GM12801 (cell line): ENCODE measurements around the gene FAM110D.

Source experiments
- TF ChIP-seq, protein P1 (sequence below): IDR thresholded peaks from one replicate; pipeline ENCODE4 v1.5.1; 2011; ENCODE audit warnings: control low read depth; ENCODE audit not compliant: insufficient read length; ENCODE audit errors: extremely low read depth

The FAM110D gene

DNA sequence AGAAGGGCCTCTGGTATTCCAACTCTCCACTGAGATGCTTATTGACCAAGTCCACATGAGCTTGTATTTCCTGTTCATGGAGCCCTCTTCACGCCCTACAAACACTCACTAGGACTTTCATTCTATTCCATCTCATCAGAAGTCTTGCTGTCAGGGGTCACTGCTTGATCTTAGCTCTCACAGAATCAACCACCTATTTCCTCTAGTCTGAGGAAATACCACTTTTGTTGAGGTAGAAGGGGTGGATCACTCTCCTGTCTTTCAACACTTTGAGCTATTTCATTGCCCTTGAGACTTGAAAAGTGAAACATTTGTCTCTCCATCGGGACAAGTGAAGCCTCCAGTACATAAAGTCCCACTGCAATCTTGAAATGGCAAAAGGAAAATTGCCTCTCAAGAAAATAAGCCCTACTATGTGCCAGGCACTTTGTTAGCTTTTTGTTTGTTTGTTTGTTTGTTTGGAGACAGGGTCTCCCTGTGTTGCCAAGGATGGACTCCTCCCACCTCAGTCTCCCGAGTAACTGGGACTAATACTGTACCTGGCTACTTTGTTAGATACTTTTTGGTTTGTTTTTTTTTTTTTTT, 19.8 kb upstream of the FAM110D start:
- TF ChIP-seq, protein P1, sequence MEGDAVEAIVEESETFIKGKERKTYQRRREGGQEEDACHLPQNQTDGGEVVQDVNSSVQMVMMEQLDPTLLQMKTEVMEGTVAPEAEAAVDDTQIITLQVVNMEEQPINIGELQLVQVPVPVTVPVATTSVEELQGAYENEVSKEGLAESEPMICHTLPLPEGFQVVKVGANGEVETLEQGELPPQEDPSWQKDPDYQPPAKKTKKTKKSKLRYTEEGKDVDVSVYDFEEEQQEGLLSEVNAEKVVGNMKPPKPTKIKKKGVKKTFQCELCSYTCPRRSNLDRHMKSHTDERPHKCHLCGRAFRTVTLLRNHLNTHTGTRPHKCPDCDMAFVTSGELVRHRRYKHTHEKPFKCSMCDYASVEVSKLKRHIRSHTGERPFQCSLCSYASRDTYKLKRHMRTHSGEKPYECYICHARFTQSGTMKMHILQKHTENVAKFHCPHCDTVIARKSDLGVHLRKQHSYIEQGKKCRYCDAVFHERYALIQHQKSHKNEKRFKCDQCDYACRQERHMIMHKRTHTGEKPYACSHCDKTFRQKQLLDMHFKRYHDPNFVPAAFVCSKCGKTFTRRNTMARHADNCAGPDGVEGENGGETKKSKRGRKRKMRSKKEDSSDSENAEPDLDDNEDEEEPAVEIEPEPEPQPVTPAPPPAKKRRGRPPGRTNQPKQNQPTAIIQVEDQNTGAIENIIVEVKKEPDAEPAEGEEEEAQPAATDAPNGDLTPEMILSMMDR, result no peak

DNA sequence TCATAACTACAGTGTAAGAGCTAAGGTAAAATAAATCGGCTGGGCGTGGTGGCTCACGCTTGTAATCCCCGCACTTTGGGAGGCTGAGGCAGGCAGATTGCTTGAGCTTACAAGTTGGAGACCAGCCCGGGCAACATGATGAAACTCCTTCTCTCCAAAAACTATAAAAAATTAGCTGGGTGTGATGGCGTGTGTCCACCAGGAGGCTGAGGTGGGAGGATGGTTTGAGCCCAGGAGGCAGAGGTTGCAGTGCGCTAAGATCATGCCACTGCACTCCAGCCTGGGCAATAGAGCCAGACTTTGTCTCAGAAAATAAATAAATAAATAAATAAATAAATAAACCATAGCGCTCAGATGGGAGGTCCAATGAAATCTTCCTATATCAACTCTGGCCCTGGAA, 16.7 kb upstream of the FAM110D start:
- TF ChIP-seq, protein P1, result no peak

DNA sequence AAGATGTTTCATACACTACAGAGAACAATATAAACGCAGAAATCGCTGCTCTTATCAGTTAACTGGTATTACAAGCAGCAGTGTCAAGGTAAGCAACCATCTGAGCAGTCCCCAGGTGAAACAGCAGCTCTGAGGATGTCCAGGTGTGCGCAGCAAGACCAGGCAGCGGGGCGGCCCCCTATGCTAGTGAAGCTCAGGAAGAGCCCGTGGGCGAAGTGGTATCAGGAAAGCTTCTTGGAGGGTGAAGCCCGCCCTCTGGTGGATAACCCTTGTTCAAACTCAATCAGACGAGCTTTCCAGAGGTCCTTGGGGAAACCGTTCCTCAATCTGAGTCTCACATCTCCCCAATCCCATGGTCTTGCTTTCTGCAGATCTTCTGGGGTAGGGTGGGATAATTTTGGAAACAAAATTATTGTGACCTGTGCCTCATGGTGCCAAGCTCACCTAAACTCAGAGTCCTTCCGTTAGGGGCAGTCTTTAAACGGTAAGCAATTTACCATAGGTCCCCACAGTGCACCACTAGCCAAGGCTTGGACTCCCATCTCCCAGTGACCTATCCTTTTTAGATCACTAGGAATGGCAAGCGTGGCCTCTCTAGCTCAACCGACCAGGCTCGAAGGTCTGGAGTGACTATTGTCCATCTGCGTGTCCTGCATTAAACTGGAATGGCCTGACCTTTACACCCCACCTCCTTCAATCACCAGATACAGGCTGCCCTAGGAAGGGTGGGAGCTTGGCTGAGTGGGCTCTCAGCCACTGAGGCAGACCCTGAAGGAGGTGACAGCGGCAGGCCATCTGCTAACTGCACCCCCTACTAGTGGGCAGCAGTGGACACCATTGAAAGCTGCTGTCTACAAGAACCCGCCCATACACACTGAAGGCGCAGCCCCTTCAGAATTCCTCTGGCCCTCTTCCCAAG, 13.6 kb upstream of the FAM110D start:
- TF ChIP-seq, protein P1, result no peak

DNA sequence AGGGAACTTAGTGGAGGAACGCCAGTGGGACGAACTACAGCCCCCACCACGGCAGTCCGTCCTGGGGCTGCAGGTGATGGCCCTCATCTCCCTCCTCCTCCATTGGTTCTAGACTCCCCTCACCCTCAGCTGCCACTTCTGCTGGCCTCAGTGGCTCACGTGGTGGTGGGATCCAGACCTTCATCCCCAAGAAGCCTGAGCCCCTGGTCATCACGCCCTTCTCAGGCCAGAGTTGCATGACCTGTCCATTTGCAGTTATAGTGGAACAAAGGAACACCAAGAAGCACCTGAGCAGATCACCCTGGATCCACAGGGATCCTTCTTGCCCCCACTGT, 13.0 kb upstream of the FAM110D start:
- TF ChIP-seq, protein P1, result no peak

DNA sequence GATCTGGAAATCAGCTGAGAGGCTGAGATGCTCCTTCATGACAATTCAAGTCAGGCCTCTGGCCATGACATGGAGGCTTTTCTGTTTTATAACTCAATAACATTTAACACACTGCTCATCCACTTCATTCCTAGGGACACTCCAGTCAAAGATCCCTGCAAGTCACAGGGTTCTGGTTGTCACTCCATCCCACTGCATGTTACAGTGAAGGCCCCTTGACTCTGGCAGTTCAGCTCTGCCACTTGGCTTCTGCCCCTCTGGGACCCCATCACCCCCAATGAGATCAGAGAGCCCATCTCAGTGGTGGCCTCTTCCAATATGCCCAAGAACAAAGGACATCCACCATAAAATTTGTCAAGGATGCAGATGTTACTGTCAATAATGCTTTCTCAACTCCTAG, 10.0 kb upstream of the FAM110D start:
- TF ChIP-seq, protein P1, result no peak

DNA sequence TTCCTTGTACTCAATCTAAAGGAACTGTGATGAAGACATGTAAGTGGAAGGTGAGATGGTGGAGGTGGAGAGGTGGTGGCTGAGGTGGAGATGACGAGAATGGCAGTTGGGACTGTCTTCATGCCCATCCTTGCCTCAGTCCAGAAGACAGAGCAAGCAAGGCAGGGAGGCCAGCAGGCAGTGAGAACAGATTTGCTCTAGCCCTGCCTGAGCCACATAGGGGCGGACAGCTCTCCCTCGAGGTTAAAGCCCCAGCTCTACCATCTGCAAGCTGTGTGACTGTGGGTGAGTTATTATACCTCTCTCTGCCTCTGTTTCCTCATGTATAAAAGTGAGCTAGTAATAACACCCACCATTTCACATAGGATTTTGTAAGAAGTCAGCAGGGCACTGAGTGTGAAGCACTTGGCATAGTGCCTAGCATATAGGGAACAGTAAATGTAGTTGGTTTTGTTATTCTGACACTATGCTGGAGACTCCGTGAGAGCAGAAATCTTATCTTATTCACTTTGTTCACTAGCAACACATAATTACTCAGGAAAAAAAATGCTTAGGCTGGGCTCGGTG, 4.8 kb upstream of the FAM110D start:
- TF ChIP-seq, protein P1, result no peak

DNA sequence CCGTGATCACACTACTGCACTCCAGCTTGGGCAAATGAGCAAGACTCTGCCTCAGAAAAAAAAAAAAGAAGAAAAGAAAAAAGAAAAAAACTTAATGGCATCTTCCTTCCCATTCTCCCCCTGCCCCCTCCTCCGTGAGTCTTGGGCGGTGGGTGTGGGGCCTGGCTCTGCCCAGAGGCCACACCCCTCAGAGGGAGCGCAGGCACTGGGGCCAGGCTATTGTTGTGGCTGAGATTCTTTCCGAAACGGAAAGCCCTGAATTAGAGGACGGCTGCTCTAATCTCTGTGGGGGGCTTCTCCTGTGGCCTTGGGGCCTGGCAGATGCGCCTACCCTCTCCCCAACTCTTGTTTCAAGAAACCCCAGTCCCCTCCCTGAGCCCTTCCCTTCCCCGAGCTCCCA, 4.1 kb upstream of the FAM110D start:
- TF ChIP-seq, protein P1, result no peak
